Immature natural killer cell (primary cell): ENCODE results near the gene NACAD. TPM values are rescaled to one million over a fixed set of nuclear protein-coding genes. Genes with fewer than 3 reads are reported as not detected.

Experiments
- DNase-seq, 3 donors: peaks; one replicate each; pipeline ENCODE4 v3.0.0; 2022; ENCODE audit warnings: mixed read lengths in 1 of 3
- H3K27ac Mint-ChIP-seq, 6 donors: one replicate each; pipeline ENCODE4 v1.8.0; 2020; ENCODE audit warnings: mixed read lengths in 6 of 6, mild to moderate bottlenecking in 5 of 6, inconsistent platforms in 4 of 6, moderate library complexity in 3 of 6
- H3K27me3 Mint-ChIP-seq, 3 donors: one replicate each; pipeline ENCODE4 v1.8.0; 2020 to 2021; ENCODE audit warnings: low read depth in 3 of 3, mild to moderate bottlenecking in 3 of 3, mixed read lengths in 3 of 3, moderate library complexity in 3 of 3, inconsistent platforms in 1 of 3
- H3K36me3 Mint-ChIP-seq, 3 donors: one replicate each; pipeline ENCODE4 v1.8.0; 2020; ENCODE audit warnings: mixed read lengths in 3 of 3, inconsistent platforms in 2 of 3, mild to moderate bottlenecking in 2 of 3
- H3K4me1 Mint-ChIP-seq, 2 donors: one replicate each; pipeline ENCODE4 v1.8.0; 2020; ENCODE audit warnings: inconsistent platforms in 2 of 2, mild to moderate bottlenecking in 2 of 2, mixed read lengths in 2 of 2, moderate library complexity in 1 of 2
- H3K4me3 Mint-ChIP-seq, 5 donors: one replicate each; pipeline ENCODE4 v1.8.0; 2020; ENCODE audit warnings: mild to moderate bottlenecking in 5 of 5, mixed read lengths in 5 of 5, inconsistent platforms in 3 of 5, moderate library complexity in 3 of 5
- H3K9me3 Mint-ChIP-seq, 6 donors: one replicate each; pipeline ENCODE4 v1.8.0; 2020; ENCODE audit warnings: mild to moderate bottlenecking in 6 of 6, mixed read lengths in 6 of 6, inconsistent platforms in 4 of 6, moderate library complexity in 3 of 6
- polyA plus RNA-seq, 3 donors: library from polyadenylated mRNA; unstranded; fragments of 300-500 nt; fragmentation: Illumina TruSeq; gene quantifications; one replicate each; pipeline ENCODE4 v1.2.3, GENCODE V29; 2021

The NACAD gene
- polyA plus RNA-seq, 3 donors from 2014 or later, result 0.26 to 0.65 TPM; not detected in 1

- Mint-ChIP-seq H3K27me3 (peaks cover 0 to 3% (median 3%) of the 10 kb centered on the region in 3 donors), H3K27ac (peak overlapping the region; percentile 73 to 82 (median 78)), H3K4me1 (peaks cover 73 to 79% of the 10 kb centered on the region in 2 donors), H3K36me3 (peaks cover 4 to 43% (median 16%) of the 10 kb centered on the region in 3 donors), H3K9me3 (no peaks in the 10 kb centered on the region), H3K4me3 (peak overlapping the region in 2 of 5 donors; percentile 53 to 56)
- no peak for DNase-seq
These were observed 16.4 kb downstream of the NACAD start for GRCh38 chr7:45072131-45073030.

DNA sequence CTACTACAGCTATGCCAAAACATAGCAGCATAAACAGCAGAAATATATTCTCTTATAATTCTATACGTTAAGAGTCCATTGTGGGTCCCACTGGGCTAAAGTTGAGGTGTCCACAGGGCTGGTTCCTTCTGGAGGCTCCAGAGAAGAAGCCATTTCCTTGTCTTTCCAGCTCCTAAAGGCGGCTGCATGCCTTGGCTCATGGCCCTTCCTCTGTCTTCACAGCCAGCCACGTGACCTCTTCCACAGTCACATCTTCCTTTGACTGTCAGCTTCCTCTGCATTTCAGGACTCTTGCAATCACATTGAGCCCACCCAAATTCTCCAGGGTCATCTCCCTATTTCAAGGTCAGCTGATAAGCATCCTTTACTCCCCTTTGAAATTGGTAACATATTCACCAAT is 17.2 kb downstream of the NACAD start:
- no peak for DNase-seq
- Mint-ChIP-seq H3K27me3 (peaks cover 0 to 4% (median 3%) of the 10 kb centered on the region in 3 donors), H3K4me1 (peaks cover 71 to 74% of the 10 kb centered on the region in 2 donors), H3K4me3 (no peak overlapping the region), H3K9me3 (no peaks in the 10 kb centered on the region), H3K27ac (peak overlapping the region; percentile 33 to 78 (median 74)), H3K36me3 (peaks cover 4 to 44% (median 16%) of the 10 kb centered on the region in 3 donors)

DNA sequence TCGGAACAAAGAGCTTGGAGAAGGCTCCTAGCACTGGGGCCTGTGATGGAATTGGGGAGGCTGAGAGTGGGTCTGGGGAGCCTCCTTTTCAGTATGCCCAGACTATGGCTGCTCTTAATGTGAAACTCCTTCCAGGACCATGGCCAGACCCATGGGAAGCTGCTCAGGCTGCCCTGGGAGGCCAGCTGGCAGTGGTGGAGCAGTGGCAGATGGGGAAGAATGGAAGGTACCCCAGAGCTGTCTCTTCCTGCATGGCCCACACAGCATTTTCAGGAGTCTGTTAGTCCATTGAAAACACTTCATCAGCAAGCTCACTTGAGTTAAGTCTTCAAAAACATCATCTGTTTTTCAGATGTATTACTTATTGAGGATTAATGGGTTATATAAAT is 18.5 kb downstream of the NACAD start:
- Mint-ChIP-seq H3K27me3 (peaks cover 0 to 3% (median 2%) of the 10 kb centered on the region in 3 donors), H3K36me3 (peaks cover 2 to 49% (median 22%) of the 10 kb centered on the region in 3 donors), H3K27ac (peak overlapping the region in 3 of 6 donors; percentile 11 to 21 (median 12)), H3K9me3 (no peaks in the 10 kb centered on the region), H3K4me1 (peaks cover 75 to 79% of the 10 kb centered on the region in 2 donors), H3K4me3 (no peak overlapping the region)
- DNase-seq, result no peak

- H3K27me3 Mint-ChIP-seq, result peaks cover 0 to 3% (median 2%) of the 10 kb centered on the region in 3 donors
- peaks cover 0 to 45% (median 19%) of the 10 kb centered on the region in 3 donors for H3K36me3 Mint-ChIP-seq
- no peaks in the 10 kb centered on the region for H3K9me3 Mint-ChIP-seq
- no peak for DNase-seq
- H3K4me3 Mint-ChIP-seq, result no peak overlapping the region
- peak overlapping the region; percentile 35 to 72 (median 46) for H3K27ac Mint-ChIP-seq
- H3K4me1 Mint-ChIP-seq, result peaks cover 69 to 76% of the 10 kb centered on the region in 2 donors
These were observed 19.1 kb downstream of the NACAD start for GRCh38 chr7:45069444-45070253.

- H3K36me3 Mint-ChIP-seq, result peaks cover 0 to 44% (median 27%) of the 10 kb centered on the region in 3 donors
- H3K27me3 Mint-ChIP-seq, result peaks cover 0 to 4% (median 2%) of the 10 kb centered on the region in 3 donors
- DNase-seq, result no peak
- H3K4me3 Mint-ChIP-seq, result peak overlapping the region in 1 of 5 donors; percentile 36
- peak overlapping the region in 4 of 6 donors; percentile 40 to 72 (median 60) for H3K27ac Mint-ChIP-seq
- no peaks in the 10 kb centered on the region for H3K9me3 Mint-ChIP-seq
- peaks cover 66 to 75% of the 10 kb centered on the region in 2 donors for H3K4me1 Mint-ChIP-seq
These were observed 20.3 kb downstream of the NACAD start for GRCh38 chr7:45068236-45069023.

DNA sequence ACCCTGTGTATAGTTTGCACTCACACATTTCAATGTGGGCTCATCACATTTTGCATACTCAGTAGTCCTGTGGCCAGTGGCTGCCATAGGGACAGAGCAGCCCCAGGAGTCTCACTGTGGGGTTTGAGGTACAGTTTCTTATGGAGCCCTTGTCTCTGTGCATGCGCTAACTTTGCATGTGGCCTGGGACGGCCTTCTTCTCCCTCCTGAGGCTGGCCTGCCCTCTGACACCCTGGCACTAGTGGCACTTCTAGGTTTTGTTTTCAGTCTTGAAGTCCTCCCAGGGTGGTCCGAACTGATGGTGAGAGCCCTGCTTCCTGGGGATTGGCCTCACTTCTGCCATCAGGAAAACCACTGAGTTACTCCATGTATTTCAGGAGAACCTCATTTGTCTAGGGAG is 21.2 kb downstream of the NACAD start:
- H3K9me3 Mint-ChIP-seq, result no peaks in the 10 kb centered on the region

GRCh38 chr7:45066409-45066808 is 22.4 kb downstream of the NACAD start:
- Mint-ChIP-seq H3K4me3 (no peak overlapping the region), H3K4me1 (peaks cover 64 to 75% of the 10 kb centered on the region in 2 donors), H3K9me3 (no peaks in the 10 kb centered on the region), H3K27ac (peak overlapping the region in 4 of 6 donors; percentile 5 to 55 (median 43)), H3K27me3 (peaks cover 0 to 2% (median 2%) of the 10 kb centered on the region in 3 donors), H3K36me3 (peaks cover 0 to 32% (median 17%) of the 10 kb centered on the region in 3 donors)
- no peak for DNase-seq

More for the DNA sequence above, 21.2 kb downstream of the NACAD start:
- H3K27ac Mint-ChIP-seq, result peak overlapping the region in 2 of 6 donors; percentile 43 to 48
- DNase-seq, result no peak
- H3K36me3 Mint-ChIP-seq, result peaks cover 0 to 37% (median 23%) of the 10 kb centered on the region in 3 donors
- peaks cover 0 to 4% (median 2%) of the 10 kb centered on the region in 3 donors for H3K27me3 Mint-ChIP-seq
- peaks cover 63 to 75% of the 10 kb centered on the region in 2 donors for H3K4me1 Mint-ChIP-seq
- no peak overlapping the region for H3K4me3 Mint-ChIP-seq

- H3K27me3 Mint-ChIP-seq, result peaks cover 0 to 2% (median 2%) of the 10 kb centered on the region in 3 donors
- peaks cover 74 to 84% of the 10 kb centered on the region in 2 donors for H3K4me1 Mint-ChIP-seq
- H3K9me3 Mint-ChIP-seq, result no peaks in the 10 kb centered on the region
- peak overlapping the region; percentile 28 to 78 (median 44) for H3K27ac Mint-ChIP-seq
- H3K36me3 Mint-ChIP-seq, result peaks cover 2 to 32% (median 17%) of the 10 kb centered on the region in 3 donors
- no peak for DNase-seq
- no peak overlapping the region for H3K4me3 Mint-ChIP-seq
These were observed 23.5 kb downstream of the NACAD start for GRCh38 chr7:45065031-45065995.

- no peak overlapping the region for H3K4me3 Mint-ChIP-seq
- H3K27me3 Mint-ChIP-seq, result peaks cover 0 to 2% (median 2%) of the 10 kb centered on the region in 3 donors
- peaks cover 4 to 29% (median 17%) of the 10 kb centered on the region in 3 donors for H3K36me3 Mint-ChIP-seq
- DNase-seq, result no peak
- H3K9me3 Mint-ChIP-seq, result no peaks in the 10 kb centered on the region
- H3K4me1 Mint-ChIP-seq, result peaks cover 78 to 89% of the 10 kb centered on the region in 2 donors
- peak overlapping the region in 4 of 6 donors; percentile 56 to 71 (median 61) for H3K27ac Mint-ChIP-seq
These were observed 24.6 kb downstream of the NACAD start for GRCh38 chr7:45064047-45064725.

DNA sequence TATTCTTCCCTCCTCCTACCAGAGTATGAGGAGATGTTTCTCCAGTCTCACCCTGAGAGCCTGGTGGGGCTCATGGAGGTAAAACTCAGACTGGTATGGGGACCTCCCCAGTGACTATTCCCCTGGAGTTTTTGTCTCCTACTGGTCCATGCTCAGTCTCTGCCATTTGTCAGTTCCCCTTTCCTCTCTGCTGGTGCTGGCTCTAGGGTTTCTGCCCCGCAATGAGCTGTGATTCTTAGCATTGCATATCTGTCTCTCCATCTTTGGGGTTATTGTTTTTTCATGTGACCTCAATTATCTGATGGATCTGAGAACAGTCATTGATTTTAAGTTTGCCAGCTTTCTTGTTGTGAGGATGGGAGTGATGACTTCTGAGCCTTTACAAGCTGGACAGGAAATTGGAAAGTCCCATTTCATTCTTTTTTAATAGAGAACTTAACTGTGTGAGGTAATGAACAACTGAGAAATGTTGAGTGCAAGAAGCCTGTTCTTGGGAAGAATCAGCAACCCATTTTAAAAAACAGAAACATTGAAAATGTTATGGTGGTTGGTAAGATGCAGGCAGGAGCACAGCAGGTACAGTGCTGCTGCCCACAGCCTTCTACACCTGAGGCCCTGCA is 26.9 kb downstream of the NACAD start:
- H3K4me1 Mint-ChIP-seq, result peaks cover 76 to 87% of the 10 kb centered on the region in 2 donors
- no peaks in the 10 kb centered on the region for H3K9me3 Mint-ChIP-seq
- peaks cover 0 to 2% (median 0%) of the 10 kb centered on the region in 3 donors for H3K27me3 Mint-ChIP-seq
- H3K27ac Mint-ChIP-seq, result peak overlapping the region; percentile 61 to 87 (median 82)
- peaks cover 4 to 22% (median 20%) of the 10 kb centered on the region in 3 donors for H3K36me3 Mint-ChIP-seq
- DNase-seq, result no peak
- H3K4me3 Mint-ChIP-seq, result peak overlapping the region in 4 of 5 donors; percentile 0 to 53 (median 16)

GRCh38 chr7:45061352-45061751 is 27.4 kb downstream of the NACAD start:
- no peaks in the 10 kb centered on the region for H3K9me3 Mint-ChIP-seq
- DNase-seq, result no peak
- H3K36me3 Mint-ChIP-seq, result peaks cover 4 to 22% (median 20%) of the 10 kb centered on the region in 3 donors
- peaks cover 76 to 85% of the 10 kb centered on the region in 2 donors for H3K4me1 Mint-ChIP-seq
- peak overlapping the region; percentile 22 to 87 (median 82) for H3K27ac Mint-ChIP-seq
- peak overlapping the region in 2 of 5 donors; percentile 12 to 53 for H3K4me3 Mint-ChIP-seq
- H3K27me3 Mint-ChIP-seq, result peaks cover 0 to 2% (median 0%) of the 10 kb centered on the region in 3 donors
